IPS-15b (cell line): ENCODE measurements around the gene SMIM20.

Experiments used
- H3K27me3 ChIP-seq: one replicate; pipeline ENCODE4 v1.6.1; 2013; ENCODE audit warnings: low read length; ENCODE audit not compliant: control insufficient read depth, insufficient read depth
- H3K36me3 ChIP-seq: one replicate; pipeline ENCODE4 v1.6.1; 2013; ENCODE audit warnings: low read length; ENCODE audit not compliant: control insufficient read depth, insufficient read depth
- H3K4me1 ChIP-seq: one replicate; pipeline ENCODE4 v1.6.1; 2013; ENCODE audit warnings: mild to moderate bottlenecking, low read length; ENCODE audit not compliant: control insufficient read depth, insufficient read depth
- H3K4me3 ChIP-seq: one replicate; pipeline ENCODE4 v1.5.1; 2013; ENCODE audit warnings: low read depth, low read length
- H3K9ac ChIP-seq: one replicate; pipeline ENCODE4 v1.6.1; 2013; ENCODE audit warnings: low read depth, mild to moderate bottlenecking, low read length
- H3K9me3 ChIP-seq: one replicate; pipeline ENCODE4 v1.6.1; 2013; ENCODE audit warnings: mild to moderate bottlenecking, low read length; ENCODE audit not compliant: control insufficient read depth, insufficient read depth

SMIM20 gene

GRCh38 chr4:25879587-25879986 lies 34.4 kb upstream of the SMIM20 start:
- Histone ChIP-seq H3K9me3 (no peaks in the 10 kb centered on the region), H3K36me3 (no peaks in the 10 kb centered on the region), H3K27me3 (no peaks in the 10 kb centered on the region), H3K9ac (no peak overlapping the region), H3K4me1 (no peaks in the 10 kb centered on the region), H3K4me3 (no peak overlapping the region)

DNA sequence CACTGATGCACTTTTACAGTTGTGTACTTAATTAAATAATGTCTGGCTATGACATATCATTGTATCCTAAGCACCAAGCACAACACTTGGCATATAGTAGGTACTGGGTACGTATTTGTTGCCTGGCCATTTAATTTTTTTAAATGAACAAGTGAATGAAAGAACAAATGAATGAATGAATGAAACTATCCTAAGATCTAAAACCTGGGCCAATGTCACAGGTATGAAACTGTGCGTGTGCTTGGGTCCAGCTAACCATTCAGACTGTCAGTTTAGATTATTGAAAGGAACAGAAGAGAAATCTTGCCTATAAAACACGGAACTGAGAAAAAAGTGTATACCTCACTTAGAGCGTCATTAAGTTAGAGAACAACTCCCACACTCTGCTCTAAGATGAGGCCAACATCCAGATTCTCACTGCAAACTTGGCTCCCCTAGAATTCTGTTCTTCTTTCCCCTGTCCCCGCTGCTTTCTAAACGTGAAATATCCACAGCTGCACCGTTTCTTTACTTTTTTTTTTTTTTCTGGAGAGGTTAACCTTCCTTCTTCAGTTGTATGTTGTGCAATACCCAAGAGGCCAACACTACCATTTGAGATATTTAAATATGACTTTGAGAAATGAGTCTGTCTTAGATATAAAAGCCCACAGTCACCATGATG lies 33.9 kb upstream of the SMIM20 start:
- no peak overlapping the region for H3K9ac ChIP-seq
- no peak overlapping the region for H3K4me3 ChIP-seq
- no peaks in the 10 kb centered on the region for H3K36me3 ChIP-seq
- H3K4me1 ChIP-seq: no peaks in the 10 kb centered on the region
- no peaks in the 10 kb centered on the region for H3K27me3 ChIP-seq
- no peaks in the 10 kb centered on the region for H3K9me3 ChIP-seq

GRCh38 chr4:25881193-25881592 lies 32.8 kb upstream of the SMIM20 start:
- H3K27me3 ChIP-seq: no peaks in the 10 kb centered on the region
- no peak overlapping the region for H3K4me3 ChIP-seq
- no peaks in the 10 kb centered on the region for H3K4me1 ChIP-seq
- no peaks in the 10 kb centered on the region for H3K9me3 ChIP-seq
- no peak overlapping the region for H3K9ac ChIP-seq
- no peaks in the 10 kb centered on the region for H3K36me3 ChIP-seq

- Histone ChIP-seq H3K4me3 (no peak overlapping the region), H3K9ac (no peak overlapping the region), H3K9me3 (no peaks in the 10 kb centered on the region), H3K4me1 (no peaks in the 10 kb centered on the region), H3K36me3 (no peaks in the 10 kb centered on the region), H3K27me3 (no peaks in the 10 kb centered on the region)
Measured at GRCh38 chr4:25882226-25882625, 31.8 kb upstream of the SMIM20 start.

- H3K9me3 ChIP-seq: no peaks in the 10 kb centered on the region
Measured at GRCh38 chr4:25883565-25883964, 30.5 kb upstream of the SMIM20 start.

DNA sequence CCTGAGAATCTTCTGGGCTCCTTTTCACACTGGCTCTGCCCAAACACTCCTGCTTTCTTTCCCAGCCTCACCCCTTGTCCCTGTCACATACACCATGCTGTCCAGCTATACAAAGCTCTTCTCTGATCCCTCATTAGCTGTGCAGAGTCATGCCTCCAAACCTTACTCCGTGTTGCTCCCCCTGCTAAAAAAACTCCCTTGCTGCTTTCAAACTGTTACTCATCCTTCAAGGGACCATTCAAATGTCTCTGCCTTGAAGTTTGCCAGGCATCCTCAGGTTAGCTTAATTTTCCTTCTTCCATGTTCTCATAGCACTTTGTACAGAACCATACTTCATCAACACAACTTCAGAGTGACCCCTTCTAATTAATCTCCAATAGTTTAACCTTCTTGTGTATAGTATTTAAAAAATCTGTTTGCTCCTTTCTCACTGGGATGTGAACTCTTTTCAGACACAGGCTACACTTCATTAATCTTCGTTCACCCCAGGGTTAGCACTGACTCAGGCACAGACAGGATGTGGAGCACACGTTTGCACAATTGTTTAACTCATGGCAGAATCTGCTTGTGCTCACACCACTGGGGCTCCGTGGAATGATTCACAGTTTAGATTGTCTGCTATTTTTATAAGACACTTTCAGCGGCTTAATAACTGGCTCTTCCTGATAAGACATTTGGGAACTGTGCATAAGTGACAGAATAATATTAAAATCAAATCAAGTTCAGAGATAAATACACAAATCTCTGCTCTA lies 29.8 kb upstream of the SMIM20 start:
- Histone ChIP-seq H3K9ac (no peak overlapping the region), H3K36me3 (no peaks in the 10 kb centered on the region), H3K4me1 (no peaks in the 10 kb centered on the region), H3K27me3 (no peaks in the 10 kb centered on the region), H3K9me3 (no peaks in the 10 kb centered on the region), H3K4me3 (no peak overlapping the region)

More at GRCh38 chr4:25883565-25883964, 30.5 kb upstream of the SMIM20 start:
- H3K36me3 ChIP-seq: no peaks in the 10 kb centered on the region
- no peaks in the 10 kb centered on the region for H3K27me3 ChIP-seq
- no peaks in the 10 kb centered on the region for H3K4me1 ChIP-seq
- H3K4me3 ChIP-seq: no peak overlapping the region
- no peak overlapping the region for H3K9ac ChIP-seq

- H3K4me1 ChIP-seq: peaks cover 20% of the 10 kb centered on the region
- no peak overlapping the region for H3K9ac ChIP-seq
- H3K27me3 ChIP-seq: no peaks in the 10 kb centered on the region
- H3K9me3 ChIP-seq: no peaks in the 10 kb centered on the region
- H3K36me3 ChIP-seq: no peaks in the 10 kb centered on the region
- no peak overlapping the region for H3K4me3 ChIP-seq
Measured at GRCh38 chr4:25888781-25889180, 25.2 kb upstream of the SMIM20 start.

- Histone ChIP-seq H3K9ac (no peak overlapping the region), H3K27me3 (no peaks in the 10 kb centered on the region), H3K4me1 (peaks cover 20% of the 10 kb centered on the region), H3K36me3 (no peaks in the 10 kb centered on the region), H3K4me3 (no peak overlapping the region), H3K9me3 (no peaks in the 10 kb centered on the region)
Measured at GRCh38 chr4:25889589-25890503, 24.2 kb upstream of the SMIM20 start.

DNA sequence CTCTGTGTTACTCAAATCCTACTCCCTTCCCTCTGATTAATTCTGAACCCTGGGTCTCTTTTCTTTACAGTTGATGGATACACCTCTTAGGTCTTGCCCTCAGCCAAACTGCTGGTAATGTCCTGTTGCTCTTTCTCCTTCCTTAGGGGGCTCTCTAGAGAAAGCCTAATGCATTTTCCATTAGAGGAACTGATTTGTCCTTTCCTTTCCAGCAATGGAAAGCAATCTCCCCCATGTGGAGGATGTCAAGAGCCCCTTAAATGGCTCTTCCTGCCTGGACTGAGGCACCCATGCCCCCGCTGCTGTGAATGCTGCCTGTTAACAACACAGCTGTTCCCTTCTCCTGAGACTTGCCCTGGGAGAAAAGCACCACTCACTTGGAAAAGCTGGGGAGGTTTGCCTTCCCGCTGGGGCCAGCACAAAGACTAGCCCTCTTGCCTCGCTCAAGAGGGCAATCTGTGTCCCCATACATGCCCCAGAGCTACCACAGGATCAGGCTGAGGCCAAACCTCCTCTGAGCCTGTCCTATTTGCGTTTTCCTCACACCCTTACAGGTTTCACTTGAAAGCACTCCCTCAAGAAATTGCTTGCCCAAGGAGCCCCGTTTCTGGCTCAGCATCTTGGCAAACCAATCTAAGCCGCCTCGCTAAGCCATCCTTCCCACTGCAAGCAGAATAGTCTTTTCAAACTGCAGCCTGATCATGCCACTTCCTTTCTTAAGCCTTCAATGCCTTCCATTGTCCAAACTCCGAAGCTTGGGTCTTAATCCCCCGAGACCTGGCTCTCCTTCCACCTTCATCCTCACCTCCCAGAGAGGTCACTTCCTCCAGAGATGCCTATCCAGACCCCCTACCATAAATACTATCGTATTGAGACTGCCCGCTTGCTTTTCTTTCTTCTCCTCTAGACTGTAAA lies 23.2 kb upstream of the SMIM20 start:
- Histone ChIP-seq H3K9ac (no peak overlapping the region), H3K4me3 (no peak overlapping the region), H3K36me3 (no peaks in the 10 kb centered on the region), H3K9me3 (no peaks in the 10 kb centered on the region), H3K27me3 (no peaks in the 10 kb centered on the region), H3K4me1 (peaks cover 20% of the 10 kb centered on the region)

DNA sequence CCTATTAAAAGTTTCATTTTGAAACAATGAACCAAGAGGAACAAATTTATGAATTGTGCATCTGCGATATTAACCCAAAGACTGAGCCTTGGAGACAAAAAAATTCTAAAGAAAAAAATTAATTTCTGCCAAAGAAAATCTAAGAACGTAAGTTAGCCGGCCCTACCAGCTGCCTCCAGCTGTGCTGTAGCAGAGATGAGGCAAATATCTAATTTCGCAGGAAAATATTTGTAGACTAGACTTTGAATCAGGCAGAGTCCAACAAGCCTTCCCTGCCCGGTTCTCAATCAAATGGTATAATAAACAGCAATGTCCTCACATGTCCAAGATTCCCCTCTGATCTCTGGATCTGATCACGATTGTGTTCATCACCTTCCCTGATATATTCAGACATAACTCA lies 21.2 kb upstream of the SMIM20 start:
- H3K9ac ChIP-seq: no peak overlapping the region
- peaks cover 20% of the 10 kb centered on the region for H3K4me1 ChIP-seq
- H3K36me3 ChIP-seq: no peaks in the 10 kb centered on the region
- no peaks in the 10 kb centered on the region for H3K9me3 ChIP-seq
- H3K4me3 ChIP-seq: no peak overlapping the region
- no peaks in the 10 kb centered on the region for H3K27me3 ChIP-seq
